NCI-H526 (cell line): ENCODE data around the gene ZBTB43.
"Not testable (repeated sequence)": the region's sequence is repeated elsewhere in the genome, so short reads cannot be mapped to it uniquely, and the experiment has no call there.

Experiments
- DNase-seq, 2 experiments: peaks; one replicate each; lab custom pipeline; 2025; lab: John Stamatoyannopoulos, UW

The ZBTB43 gene

GRCh38 chr9:126791406-126792230 lies 13.2 kb upstream of the ZBTB43 start:
- DNase-seq, result no peak

GRCh38 chr9:126793686-126794417 lies 11.0 kb upstream of the ZBTB43 start:
- DNase-seq, result no peak

- DNase-seq, result no peak
These were observed 10.4 kb upstream of the ZBTB43 start for GRCh38 chr9:126794441-126794840.

GRCh38 chr9:126796758-126797157 lies 8.1 kb upstream of the ZBTB43 start:
- no peak for DNase-seq

- DNase-seq, result no peak
These were observed 6.9 kb upstream of the ZBTB43 start for GRCh38 chr9:126797903-126798302.

- peak; percentile 32 to 54 for DNase-seq
These were observed 5.8 kb upstream of the ZBTB43 start for GRCh38 chr9:126799034-126799433.

- no peak for DNase-seq
These were observed 2.4 kb upstream of the ZBTB43 start for GRCh38 chr9:126802318-126803059.

GRCh38 chr9:126804198-126804695 lies 593 bp upstream of the ZBTB43 start:
- no peak for DNase-seq

- DNase-seq, result peak in 1 of 2 experiments; percentile 17
These were observed 868 bp downstream of the ZBTB43 start for GRCh38 chr9:126805554-126806262.

- DNase-seq, result no peak
These were observed 1.5 kb downstream of the ZBTB43 start for GRCh38 chr9:126806336-126806735.

GRCh38 chr9:126809068-126809467 lies 4.2 kb downstream of the ZBTB43 start:
- DNase-seq, result no peak

- DNase-seq, result not testable (repeated sequence)
These were observed 5.4 kb downstream of the ZBTB43 start for GRCh38 chr9:126810221-126810620.

- no peak for DNase-seq
These were observed 8.2 kb downstream of the ZBTB43 start for GRCh38 chr9:126813072-126813471.

- DNase-seq, result no peak
These were observed 9.3 kb downstream of the ZBTB43 start for GRCh38 chr9:126814091-126814490.

GRCh38 chr9:126817615-126818014 lies 12.8 kb downstream of the ZBTB43 start:
- DNase-seq, result not testable (repeated sequence)

- DNase-seq, result no peak
These were observed 13.6 kb downstream of the ZBTB43 start for GRCh38 chr9:126818482-126818881.

- DNase-seq, result no peak
These were observed 14.6 kb downstream of the ZBTB43 start for GRCh38 chr9:126819482-126819881.

- no peak for DNase-seq
These were observed 17.4 kb downstream of the ZBTB43 start for GRCh38 chr9:126822278-126822677.

GRCh38 chr9:126822873-126823272 lies 18.0 kb downstream of the ZBTB43 start:
- DNase-seq, result no peak

GRCh38 chr9:126824052-126824451 lies 19.2 kb downstream of the ZBTB43 start:
- not testable (repeated sequence) for DNase-seq

- DNase-seq, result no peak
These were observed 22.4 kb downstream of the ZBTB43 start for GRCh38 chr9:126827227-126827626.

- DNase-seq, result peak; percentile 10 to 31
These were observed 24.2 kb downstream of the ZBTB43 start for GRCh38 chr9:126829035-126829434.
